A549 (cell line): ENCODE measurements around the gene CCNL1. TPM values are rescaled to one million over a fixed set of nuclear protein-coding genes. Genes with fewer than 3 reads are reported as not detected.

Experiments used
- ATAC-seq, 2 experiments: fragments of 200-7000 bp in 1 of 2; fragments of >200 bp in 1 of 2; cut with Nextera tagmentation in 1 of 2; cut with Tn5 transposase in 1 of 2; 3 replicates each; pipeline versions ENCODE4 v1.8.0 to v1.9.1; 2018 to 2020; ENCODE audit warnings: mild to moderate bottlenecking in 1 of 2, moderate library complexity in 1 of 2
- CTCF ChIA-PET: fragments of 300-600 bp; sonication (Branson Sonifier 250); formaldehyde crosslinking; extraction: SDS; loops from one replicate; lab custom pipeline; 2021; ENCODE audit warnings: antibody characterized with exemption, inconsistent platforms; lab: Yijun Ruan, JAX
- POLR2A ChIA-PET: fragments of 350-600 bp; formaldehyde crosslinking; extraction: SDS; loops from one replicate; lab custom pipeline; 2021; ENCODE audit warnings: antibody characterized with exemption, inconsistent platforms; lab: Yijun Ruan, JAX
- DNase-seq, 2 experiments: peaks; one replicate each; pipeline versions ENCODE4 v3.0.0 to v3.0.0-alpha.2; 2011 to 2016; ENCODE audit warnings: low read depth in 1 of 2, low spot score in 1 of 2
- FAIRE-seq: peaks from 2 replicates; lab custom pipeline; 2011; peaks lifted over from hg19 to GRCh38; lab: Jason Lieb, UNC
- H3K27ac ChIP-seq, 2 experiments: fragments of >200 bp; sonication (Bioruptor Twin); formaldehyde crosslinking; 3 replicates each; pipeline ENCODE4 v1.5.1; 2016 to 2017
- H3K4me1 ChIP-seq: fragments of >200 bp; sonication (Bioruptor Twin); formaldehyde crosslinking; 3 replicates; pipeline ENCODE4 v1.6.1; 2016
- H3K4me2 ChIP-seq: fragments of >200 bp; sonication (Bioruptor Twin); formaldehyde crosslinking; 3 replicates; pipeline ENCODE4 v1.6.1; 2016
- H3K4me3 ChIP-seq: fragments of >200 bp; sonication (Bioruptor Twin); formaldehyde crosslinking; 3 replicates; pipeline ENCODE4 v1.5.1; 2016
- H3K9me3 ChIP-seq: fragments of >200 bp; sonication (Bioruptor Twin); formaldehyde crosslinking; 3 replicates; pipeline ENCODE4 v1.6.1; 2016
- ATOH8 ChIP-seq: fragments of 250-450 bp; sonication (Bioruptor Pico); IDR thresholded peaks from 2 replicates; pipeline ENCODE4 v1.5.0; 2020; ENCODE audit warnings: low read depth, mild to moderate bottlenecking, moderate library complexity
- CEBPB ChIP-seq, 2 experiments: fragments of >200 bp in 1 of 2; sonication (Bioruptor Twin) in 1 of 2; formaldehyde crosslinking in 1 of 2; IDR thresholded peaks; 2 replicates each; pipeline ENCODE4 v1.6.1; 2012 to 2016
- EP300 ChIP-seq, 2 experiments: fragments of >200 bp; sonication (Bioruptor Twin); formaldehyde crosslinking; IDR thresholded peaks; 2 replicates in 1 of 2; 3 replicates in 1 of 2; pipeline ENCODE4 v1.6.1; 2016 to 2017
- FOSB ChIP-seq: fragments of 250-450 bp; sonication (Bioruptor Pico); IDR thresholded peaks from 2 replicates; pipeline ENCODE4 v1.5.0; 2020; ENCODE audit warnings: mild to moderate bottlenecking, moderate library complexity
- FOSL2 ChIP-seq, 2 experiments: fragments of 450-650 bp in 1 of 2; fragments of >200 bp in 1 of 2; sonication (Bioruptor Twin) in 1 of 2; formaldehyde crosslinking; IDR thresholded peaks; 2 replicates each; pipeline versions ENCODE4 v1.5.0 to v1.6.1; 2016 to 2020; ENCODE audit warnings: mild to moderate bottlenecking in 1 of 2, moderate library complexity in 1 of 2
- HDAC2 ChIP-seq: fragments of 200-600 bp; sonication (generic); IDR thresholded peaks from 2 replicates; pipeline ENCODE4 v1.6.1; 2016
- HOXA7 ChIP-seq: fragments of 250-450 bp; sonication (Bioruptor Pico); IDR thresholded peaks from 2 replicates; pipeline ENCODE4 v1.5.0; 2020; ENCODE audit warnings: mild to moderate bottlenecking, moderate library complexity
- JUN ChIP-seq, 2 experiments: fragments of >200 bp; sonication (Bioruptor Twin); formaldehyde crosslinking; IDR thresholded peaks; 2 replicates in 1 of 2; 3 replicates in 1 of 2; pipeline ENCODE4 v1.6.1; 2016 to 2017
- JUNB ChIP-seq: fragments of >200 bp; sonication (Bioruptor Twin); formaldehyde crosslinking; IDR thresholded peaks from 2 replicates; pipeline ENCODE4 v1.6.1; 2016
- KDM5A ChIP-seq: fragments of 200-600 bp; sonication (generic); IDR thresholded peaks from 2 replicates; pipeline ENCODE4 v1.6.1; 2016; ENCODE audit warnings: antibody characterized with exemption, mild to moderate bottlenecking
- POLR2A ChIP-seq: IDR thresholded peaks from 2 replicates; pipeline ENCODE4 v1.6.1; 2012; ENCODE audit warnings: mild to moderate bottlenecking, low read length
- RFX5 ChIP-seq: fragments of 450-650 bp; IDR thresholded peaks from 2 replicates; pipeline ENCODE4 v1.7.1; 2014; ENCODE audit warnings: antibody characterized with exemption, mild to moderate bottlenecking, moderate library complexity
- SREBF2 ChIP-seq: fragments of 450-650 bp; IDR thresholded peaks from 2 replicates; pipeline ENCODE4 v1.6.1; 2014; ENCODE audit warnings: mild to moderate bottlenecking, moderate library complexity
- WGBS: methylation state at CpG from one replicate; pipeline ENCODE4 v1.1.6; 2017; ENCODE audit errors: missing lambda C conversion rate; 5-methylcytosine and 5-hydroxymethylcytosine counted together
- polyA plus RNA-seq, 4 experiments: library from polyadenylated mRNA; depleted of rRNA in 3 of 4; stranded (reverse); fragments of >200 nt; fragmentation: RNase III in 1 of 4; extraction: RNeasy Plus Mini Kit Qiagen cat#74134 plus additional on column Dnase treatment in 1 of 4; gene quantifications; 2 replicates in 3 of 4; 3 replicates in 1 of 4; pipeline ENCODE4 v1.2.3, GENCODE V29; 2011 to 2017
- TF ChIP-seq, protein P1 (sequence below): IDR thresholded peaks from 2 replicates; pipeline ENCODE4 v1.6.1; 2012
- TF ChIP-seq, protein P2 (sequence below): IDR thresholded peaks from 2 replicates; pipeline ENCODE4 v1.6.1; 2012

CCNL1 gene
- polyA plus RNA-seq, 2 of the 4 experiments (the other 2 are of a cell fraction): 45.1 to 170 TPM

- Histone ChIP-seq H3K9me3 (no peaks in the 10 kb centered on the region), H3K4me2 (peak overlapping the region; percentile 32; the same call in 1 of the 3 replicates), H3K4me3 (no peak overlapping the region), H3K4me1 (peaks cover 58% of the 10 kb centered on the region), H3K27ac (peak overlapping the region; percentile 59 to 64; a peak in 4 of 6 replicates)
- no peak for FAIRE-seq
- 78% methylated on average over 3 of the region's 3 CpGs for WGBS
- POLR2A ChIA-PET: interaction anchor here (1.2 to 4.2 kb wide), 2 partner anchors 34 to 38 kb away, joined by 3 to 40 read pairs; no protein-coding TSS in a partner anchor
- DNase-seq: no peak
- CTCF ChIA-PET: interaction anchor here (0.5 to 2.5 kb wide), 10 partner anchors 9 to 972 kb away, joined by 3 to 17 read pairs (median 8); partner anchors contain the start of gene TIPARP
- no peak for ATAC-seq
- no peak for TF ChIP-seq ATOH8 (CRISPR knock-in tag)
- no peak for TF ChIP-seq FOSB (CRISPR knock-in tag)
- TF ChIP-seq RFX5: no peak
- no peak for TF ChIP-seq HOXA7 (CRISPR knock-in tag)
- TF ChIP-seq JUN (IDR thresholded peaks at IDR 0.05): no peak
Observed at GRCh38 chr3:157122832-157123427, 37.0 kb downstream of the CCNL1 start.

- TF ChIP-seq POLR2A (no peak), CEBPB (IDR thresholded peaks at IDR 0.05) (peak; percentile 42 to 51; a peak in 2 of 4 replicates), KDM5A (no peak), JUNB (peak; percentile 58), FOSL2 (IDR thresholded peaks at IDR 0.05) (peak; percentile 70), FOSL2 (CRISPR knock-in tag; IDR thresholded peaks at IDR 0.05) (peak; percentile 77)
- TF ChIP-seq, protein P1, sequence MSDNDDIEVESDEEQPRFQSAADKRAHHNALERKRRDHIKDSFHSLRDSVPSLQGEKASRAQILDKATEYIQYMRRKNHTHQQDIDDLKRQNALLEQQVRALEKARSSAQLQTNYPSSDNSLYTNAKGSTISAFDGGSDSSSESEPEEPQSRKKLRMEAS: 0 out of 2 replicates have a peak, but pooled peaks have one; percentile 29
- DNase-seq (peak; percentile 39 to 60), ATAC-seq (peak; percentile 79 to 80), FAIRE-seq (no peak)
- Histone ChIP-seq H3K9me3 (no peaks in the 10 kb centered on the region), H3K4me3 (no peak overlapping the region), H3K27ac (peak overlapping the region; percentile 59 to 64; a peak in 4 of 6 replicates), H3K4me2 (peak overlapping the region; percentile 32), H3K4me1 (peaks cover 51% of the 10 kb centered on the region)
- ChIA-PET CTCF (interaction anchor here (0.6 to 2.5 kb wide), 10 partner anchors 10 to 970 kb away, joined by 3 to 17 read pairs (median 8); partner anchors contain the start of gene TIPARP), POLR2A (interaction anchor here (0.7 to 4.2 kb wide), 3 partner anchors 34 to 448 kb away, joined by 3 to 40 read pairs (median 3); partner anchors contain the start of gene TIPARP)
- WGBS: 32% methylated on average over 2 of the region's 2 CpGs
Observed at GRCh38 chr3:157122116-157122515, 37.8 kb downstream of the CCNL1 start.

DNA sequence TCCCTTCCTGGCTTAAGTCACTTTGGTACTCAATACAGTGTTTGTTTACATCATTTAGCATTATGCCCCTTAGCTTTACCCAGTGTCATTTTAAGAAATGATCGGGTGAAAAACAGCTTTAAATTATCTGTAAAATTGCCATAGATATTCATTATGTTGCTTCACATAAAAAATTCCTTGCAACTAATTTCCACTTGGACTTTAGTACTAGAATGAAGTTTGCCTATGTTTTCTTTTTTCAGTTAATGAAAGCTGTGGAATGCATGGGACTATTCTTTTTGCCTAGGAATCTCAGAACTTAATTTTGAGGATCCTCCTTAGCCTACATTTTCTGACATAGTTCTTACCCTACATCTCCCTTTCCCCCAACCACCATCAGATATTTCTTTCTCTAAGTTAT is 38.4 kb downstream of the CCNL1 start:
- ATAC-seq: no peak
- Histone ChIP-seq H3K4me1 (peaks cover 51% of the 10 kb centered on the region), H3K4me2 (peak overlapping the region; percentile 32), H3K9me3 (no peaks in the 10 kb centered on the region), H3K27ac (peak overlapping the region in 1 of 2 experiments; percentile 42; a peak in 1 of 6 replicates), H3K4me3 (no peak overlapping the region)
- 78% methylated on average over 1 of the region's 1 CpG for WGBS
- CTCF ChIA-PET: interaction anchor here (1.3 to 2.5 kb wide), 6 partner anchors 9 to 33 kb away, joined by 3 to 17 read pairs (median 8); no protein-coding TSS in a partner anchor
- DNase-seq: no peak
- POLR2A ChIA-PET: interaction anchor here (1.2 to 4.2 kb wide), 2 partner anchors 33 to 39 kb away, joined by 3 to 40 read pairs; no protein-coding TSS in a partner anchor
- FAIRE-seq: no peak
- TF ChIP-seq EP300 (IDR thresholded peaks at IDR 0.05): no peak

DNA sequence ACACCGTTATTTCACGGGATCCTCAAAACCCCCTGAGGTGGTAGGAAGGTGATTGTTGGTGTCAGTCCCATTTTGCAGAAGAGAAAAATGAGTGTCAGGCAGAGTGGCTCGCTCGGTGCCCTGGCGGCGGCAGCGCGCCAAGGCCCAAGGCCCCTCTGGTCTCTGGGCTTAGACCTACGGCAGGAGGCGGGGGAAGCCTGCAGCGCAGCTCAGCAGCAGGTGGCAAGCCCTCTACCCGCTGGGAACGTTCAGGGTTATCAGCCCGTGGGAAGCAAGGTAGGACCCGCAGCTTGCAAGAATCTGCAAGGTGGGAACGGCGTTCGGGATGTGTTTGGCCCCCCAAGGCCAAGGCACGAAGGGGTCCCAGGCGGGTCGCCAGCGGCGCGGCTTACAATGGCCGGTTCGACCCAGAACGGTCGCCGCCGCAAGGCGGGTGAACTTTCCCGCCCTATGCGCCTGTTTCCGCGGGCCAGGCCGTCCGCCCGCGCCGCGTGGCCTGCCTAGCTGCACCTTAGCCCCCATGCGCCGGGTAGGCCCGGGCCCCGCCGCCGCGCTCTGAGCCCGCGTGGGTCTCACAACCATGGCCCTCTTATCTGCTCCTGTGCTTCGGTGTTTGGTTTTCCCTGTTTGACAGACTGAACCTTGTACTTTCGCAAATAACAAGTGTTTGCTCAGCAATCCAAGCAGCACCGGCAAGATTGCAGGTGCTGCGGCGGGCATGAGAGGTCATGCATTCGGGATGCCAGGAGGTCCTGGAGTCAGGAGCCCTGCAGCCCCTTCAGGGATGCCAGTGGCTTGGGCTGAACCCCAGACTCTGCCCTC is 39.7 kb downstream of the CCNL1 start:
- CTCF ChIA-PET: interaction anchor here (0.6 to 1.7 kb wide), 5 partner anchors 9 to 445 kb away, joined by 3 to 6 read pairs (median 3); partner anchors contain the start of gene TIPARP
- Histone ChIP-seq H3K27ac (peak overlapping the region in 1 of 2 experiments; percentile 26; a peak in 2 of 6 replicates), H3K4me3 (no peak overlapping the region), H3K4me1 (peaks cover 43% of the 10 kb centered on the region)
- POLR2A ChIA-PET: interaction anchor here (4.2 kb wide), 1 partner anchor 32 kb away, joined by 40 read pairs; no protein-coding TSS in a partner anchor
- no peak for ATAC-seq
- TF ChIP-seq, protein P2, sequence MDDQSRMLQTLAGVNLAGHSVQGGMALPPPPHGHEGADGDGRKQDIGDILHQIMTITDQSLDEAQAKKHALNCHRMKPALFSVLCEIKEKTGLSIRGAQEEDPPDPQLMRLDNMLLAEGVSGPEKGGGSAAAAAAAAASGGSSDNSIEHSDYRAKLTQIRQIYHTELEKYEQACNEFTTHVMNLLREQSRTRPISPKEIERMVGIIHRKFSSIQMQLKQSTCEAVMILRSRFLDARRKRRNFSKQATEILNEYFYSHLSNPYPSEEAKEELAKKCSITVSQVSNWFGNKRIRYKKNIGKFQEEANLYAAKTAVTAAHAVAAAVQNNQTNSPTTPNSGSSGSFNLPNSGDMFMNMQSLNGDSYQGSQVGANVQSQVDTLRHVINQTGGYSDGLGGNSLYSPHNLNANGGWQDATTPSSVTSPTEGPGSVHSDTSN: no peak
- no peak for TF ChIP-seq SREBF2
- no peak for TF ChIP-seq HDAC2
- TF ChIP-seq, all 56 proteins: peak for 0
- 90% methylated on average over 56 of the region's 56 CpGs for WGBS
- DNase-seq (no peak), FAIRE-seq (no peak)
- Histone ChIP-seq H3K9me3 (no peaks in the 10 kb centered on the region), H3K4me2 (0 out of 3 replicates have a peak overlapping the region, but pooled peaks have one; percentile 15)
